KBM-7 (cell line): ENCODE measurements around the gene CD2.

Source experiments
- DNase-seq: peaks from one replicate; pipeline ENCODE4 v3.0.0-alpha.2; 2015
- in situ Hi-C: fragments of 300-500 bp; cut with MboI; formaldehyde crosslinking; loops from 2 replicates; pipeline ENCODE4 v1.14.3; 2020; ENCODE audit warnings: low sequenced_read_pairs, low pct_unique_long_range_greater_than_20kb, mixed read lengths

Gene CD2

GRCh38 chr1:116769104-116769452 lies 14.8 kb downstream of the CD2 start:
- DNase-seq = no peak
- in situ Hi-C loops = no loop called here

- peak; percentile 91 for DNase-seq
- in situ Hi-C loops = no loop called here
Measured at GRCh38 chr1:116769561-116769977, 15.3 kb downstream of the CD2 start.

GRCh38 chr1:116769994-116770393 lies 15.8 kb downstream of the CD2 start:
- no peak for DNase-seq
- in situ Hi-C loops = no loop called here

GRCh38 chr1:116770625-116771024 lies 16.4 kb downstream of the CD2 start:
- no peak for DNase-seq
- in situ Hi-C loops = no loop called here

GRCh38 chr1:116771997-116772647 lies 17.9 kb downstream of the CD2 start:
- no peak for DNase-seq
- in situ Hi-C loops = no loop called here

- DNase-seq = no peak
- in situ Hi-C loops = no loop called here
Measured at GRCh38 chr1:116772648-116773045, 18.4 kb downstream of the CD2 start.

GRCh38 chr1:116775116-116775752 lies 21.0 kb downstream of the CD2 start:
- in situ Hi-C loops = no loop called here
- no peak for DNase-seq

- in situ Hi-C loops = no loop called here
- no peak for DNase-seq
Measured at GRCh38 chr1:116777831-116778830, 23.9 kb downstream of the CD2 start.

GRCh38 chr1:116781034-116781433 lies 26.8 kb downstream of the CD2 start:
- in situ Hi-C loops = no loop called here
- no peak for DNase-seq

GRCh38 chr1:116785006-116785405 lies 30.8 kb downstream of the CD2 start:
- no peak for DNase-seq
- in situ Hi-C loops = no loop called here

GRCh38 chr1:116786049-116786448 lies 31.8 kb downstream of the CD2 start:
- DNase-seq = no peak
- in situ Hi-C loops = no loop called here

- in situ Hi-C loops = no loop called here
- DNase-seq = no peak
Measured at GRCh38 chr1:116791727-116792126, 37.5 kb downstream of the CD2 start.

- in situ Hi-C loops = no loop called here
- DNase-seq = no peak
Measured at GRCh38 chr1:116793357-116793935, 39.2 kb downstream of the CD2 start.

GRCh38 chr1:116794371-116794770 lies 40.1 kb downstream of the CD2 start:
- in situ Hi-C loops = no loop called here

GRCh38 chr1:116794804-116795481 lies 40.7 kb downstream of the CD2 start:
- in situ Hi-C loops = no loop called here
- DNase-seq = peak; percentile 70

More at GRCh38 chr1:116794371-116794770, 40.1 kb downstream of the CD2 start:
- DNase-seq = no peak

- no peak for DNase-seq
- in situ Hi-C loops = no loop called here
Measured at GRCh38 chr1:116795482-116795829, 41.2 kb downstream of the CD2 start.

- in situ Hi-C loops = no loop called here
- peak; percentile 23 for DNase-seq
Measured at GRCh38 chr1:116804736-116805135, 50.5 kb downstream of the CD2 start.

GRCh38 chr1:116805398-116805797 lies 51.2 kb downstream of the CD2 start:
- DNase-seq = no peak
- in situ Hi-C loops = no loop called here

GRCh38 chr1:116806245-116806644 lies 52.0 kb downstream of the CD2 start:
- no peak for DNase-seq
- in situ Hi-C loops = no loop called here
